Thyroid gland (tissue), 4 donors: Measurements from ENCODE around the gene GBGT1.

Source experiments
- CTCF ChIP-seq, 6 experiments: fragments of 200-600 bp in 3 of 6; fragments of 450-650 bp in 3 of 6; sonication (generic) in 3 of 6; IDR thresholded peaks; one replicate each; pipeline ENCODE4 v1.5.1; 2016 to 2019; ENCODE audit warnings: antibody characterized with exemption in 6 of 6, mild to moderate bottlenecking in 2 of 6, inconsistent platforms in 1 of 6, moderate library complexity in 1 of 6
- POLR2A ChIP-seq, 2 donors: fragments of 450-650 bp; IDR thresholded peaks; one replicate each; pipeline ENCODE4 v1.6.1; 2017; ENCODE audit warnings: antibody characterized with exemption in 2 of 2, mild to moderate bottlenecking in 2 of 2, moderate library complexity in 1 of 2

- TF ChIP-seq CTCF (IDR thresholded peaks at IDR 0.05) (no peak), POLR2A (IDR thresholded peaks at IDR 0.05) (no peak)
These were observed 39.9 kb upstream of the GBGT1 start for GRCh38 chr9:133203506-133204075.
